HG03060 (cell line): ENCODE data around the gene GRWD1.

Source experiments
- ATAC-seq: cut with Tn5 transposase; IDR thresholded peaks from one replicate; pipeline ENCODE4 v1.9.1; 2021; ENCODE audit warnings: low read depth, moderate number of reproducible peaks; ENCODE audit not compliant: unreplicated experiment

The GRWD1 gene

DNA sequence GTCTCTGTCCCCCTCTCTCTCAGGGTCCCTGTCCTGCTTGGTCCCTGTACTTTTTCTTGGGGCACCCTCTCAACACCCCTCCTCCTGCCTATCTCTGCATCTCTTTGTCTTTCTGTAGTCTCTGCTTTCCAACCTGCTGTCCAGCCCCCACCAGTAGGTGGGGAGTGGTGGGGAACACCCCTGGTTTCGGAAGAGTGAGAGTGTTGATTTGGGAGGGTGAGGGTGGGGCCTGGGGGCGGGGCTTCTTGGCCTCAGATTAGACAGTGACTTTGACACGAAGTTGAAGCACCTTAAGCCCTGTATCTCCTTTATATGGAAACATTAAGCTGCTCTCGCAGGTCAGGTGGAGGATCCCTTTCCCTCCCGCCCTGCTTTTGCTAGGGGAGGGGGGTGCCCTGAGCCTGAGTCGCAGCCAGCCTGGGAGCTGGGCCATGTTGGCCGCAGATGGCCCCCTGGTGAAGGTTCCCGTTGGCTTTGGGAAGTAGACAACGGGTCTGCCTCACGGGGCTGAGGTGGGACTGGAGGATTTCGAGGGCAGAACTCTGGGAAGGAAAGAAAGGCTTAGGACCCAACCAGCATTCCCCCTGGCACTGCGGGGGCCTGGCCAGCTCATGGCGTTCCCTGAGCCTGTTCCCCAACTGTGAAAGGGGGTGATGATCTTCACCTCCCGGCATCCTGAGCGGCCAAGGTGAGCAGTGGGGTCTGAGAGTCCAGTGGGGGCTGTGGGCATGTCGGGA is 9.6 kb downstream of the GRWD1 start, which contains the start of gene KCNJ14:
Gene KCNJ14 (plus strand): TSS at position 404 of the 737 bp plus-strand sequence. CDS start 6,151 bp downstream, outside the sequence.
- no peak for ATAC-seq

DNA sequence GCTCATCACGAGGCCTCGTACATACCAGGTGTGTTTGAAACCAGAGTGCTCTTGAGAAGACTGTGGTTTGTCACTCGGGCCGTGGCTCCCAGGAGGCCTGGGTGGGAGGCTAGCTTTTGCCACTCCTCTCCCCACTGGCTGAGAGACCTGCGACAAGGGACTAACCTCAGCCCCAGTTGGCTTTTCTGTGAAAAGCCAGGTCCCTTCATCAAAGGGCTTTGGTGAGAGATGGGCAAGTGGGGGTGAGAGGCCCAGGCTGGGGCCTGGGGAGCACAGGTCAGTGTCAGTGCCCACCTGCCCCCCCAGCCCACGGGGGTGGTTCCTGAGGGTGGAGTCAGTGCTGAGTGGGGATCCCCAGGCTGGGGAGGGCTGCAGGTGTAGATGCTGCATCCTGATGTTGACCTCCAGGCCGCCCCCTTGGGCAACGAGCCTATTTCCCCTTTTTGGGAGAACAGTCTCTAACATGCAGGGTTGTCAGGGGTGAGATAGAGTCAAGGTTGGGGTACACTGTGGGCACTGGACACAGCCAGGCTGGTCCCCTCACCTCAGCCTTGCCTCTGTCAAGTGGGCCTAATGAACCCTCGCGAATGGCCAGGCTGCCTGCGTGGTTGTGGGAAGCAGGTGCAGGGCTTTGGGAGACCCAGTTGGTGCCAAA is 10.3 kb downstream of the GRWD1 start:
- ATAC-seq: no peak

DNA sequence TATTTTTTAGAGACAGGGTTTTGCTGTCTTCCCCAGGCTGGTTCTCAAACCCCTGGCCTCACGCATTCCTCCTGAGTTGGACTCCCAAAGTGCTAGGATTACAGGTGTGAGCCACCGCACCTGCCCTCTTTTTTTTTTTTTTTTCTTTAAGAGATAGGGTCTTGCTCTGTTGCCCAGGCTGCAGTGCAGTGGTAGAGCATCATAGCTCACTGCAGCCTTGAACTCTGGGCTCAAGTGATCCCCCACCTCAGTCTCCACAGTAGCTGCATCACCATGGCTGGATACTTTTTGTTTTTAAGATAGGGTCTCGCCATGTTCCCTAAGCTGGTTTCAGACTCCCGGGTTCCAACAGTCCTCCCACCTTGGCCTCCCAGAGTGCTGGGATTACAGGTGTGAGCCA is 11.1 kb downstream of the GRWD1 start:
- no peak for ATAC-seq

DNA sequence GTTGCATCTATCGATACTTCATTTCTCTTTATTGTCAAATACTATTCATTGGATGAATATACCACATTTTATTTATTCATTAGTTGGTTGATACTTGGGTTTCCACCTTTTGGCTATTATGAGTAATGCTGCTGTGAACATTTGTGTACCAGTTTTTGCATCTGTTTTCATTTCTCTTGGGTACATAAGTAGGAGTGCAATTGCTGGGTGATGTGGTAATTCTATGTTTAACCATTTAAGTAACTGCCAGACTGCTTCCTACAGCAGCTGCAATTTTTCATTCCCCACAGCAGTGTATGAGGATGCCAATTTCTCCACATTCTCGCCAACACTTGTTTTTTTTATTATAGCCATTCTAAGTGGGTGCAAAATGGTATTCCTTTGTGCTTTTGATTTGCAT is 12.2 kb downstream of the GRWD1 start:
- no peak for ATAC-seq

DNA sequence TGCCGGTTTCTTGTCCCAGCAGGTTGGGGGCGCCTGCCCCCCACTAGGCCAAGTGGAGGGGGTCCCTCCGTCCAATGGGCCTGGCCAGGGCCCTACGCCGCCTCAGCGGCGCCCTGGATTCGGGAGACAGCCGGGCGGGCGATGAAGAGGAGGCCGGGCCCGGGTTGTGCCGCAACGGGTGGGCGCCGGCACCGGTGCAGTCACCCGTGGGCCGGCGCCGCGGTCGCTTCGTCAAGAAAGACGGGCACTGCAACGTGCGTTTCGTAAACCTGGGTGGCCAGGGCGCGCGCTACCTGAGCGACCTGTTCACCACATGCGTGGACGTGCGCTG is 15.8 kb downstream of the GRWD1 start:
- no peak for ATAC-seq

DNA sequence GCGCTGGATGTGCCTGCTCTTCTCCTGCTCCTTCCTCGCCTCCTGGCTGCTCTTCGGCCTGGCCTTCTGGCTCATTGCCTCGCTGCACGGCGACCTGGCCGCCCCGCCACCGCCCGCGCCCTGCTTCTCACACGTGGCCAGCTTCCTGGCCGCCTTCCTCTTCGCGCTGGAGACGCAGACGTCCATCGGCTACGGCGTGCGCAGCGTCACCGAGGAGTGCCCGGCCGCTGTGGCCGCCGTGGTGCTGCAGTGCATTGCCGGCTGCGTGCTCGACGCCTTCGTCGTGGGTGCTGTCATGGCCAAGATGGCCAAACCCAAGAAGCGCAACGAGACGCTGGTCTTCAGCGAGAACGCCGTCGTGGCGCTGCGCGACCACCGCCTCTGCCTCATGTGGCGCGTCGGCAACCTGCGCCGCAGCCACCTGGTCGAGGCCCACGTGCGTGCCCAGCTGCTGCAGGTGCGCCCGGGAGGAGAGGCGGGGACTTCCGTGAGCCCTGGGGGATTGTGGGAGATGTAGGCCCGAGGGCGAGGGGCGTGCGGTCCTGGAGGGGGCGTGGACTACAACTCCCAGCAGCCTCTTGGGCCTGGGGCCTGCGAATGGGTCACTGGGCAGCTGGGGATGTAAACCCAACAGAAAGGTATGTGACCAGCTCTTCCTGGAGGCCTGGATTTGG is 16.3 kb downstream of the GRWD1 start:
- ATAC-seq: no peak

DNA sequence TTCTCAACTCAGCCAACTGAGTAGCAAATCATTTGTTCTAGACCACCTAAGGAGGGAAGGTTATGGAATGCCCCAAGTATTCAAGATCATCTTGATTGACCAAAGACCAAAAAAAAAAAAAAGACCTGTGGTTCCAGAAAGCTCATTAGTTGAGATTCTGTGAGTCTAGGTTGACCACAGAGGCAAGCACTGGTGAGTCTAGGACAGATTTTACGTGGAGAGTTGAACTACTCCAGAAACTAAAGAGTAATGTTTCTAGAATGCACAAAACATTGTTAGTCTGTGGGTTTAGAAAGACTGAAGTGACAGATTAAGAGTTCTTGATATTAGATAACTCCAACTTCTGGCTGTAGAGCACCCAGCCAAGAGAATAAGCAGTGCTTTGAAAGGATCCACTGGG is 19.4 kb downstream of the GRWD1 start:
- no peak for ATAC-seq

DNA sequence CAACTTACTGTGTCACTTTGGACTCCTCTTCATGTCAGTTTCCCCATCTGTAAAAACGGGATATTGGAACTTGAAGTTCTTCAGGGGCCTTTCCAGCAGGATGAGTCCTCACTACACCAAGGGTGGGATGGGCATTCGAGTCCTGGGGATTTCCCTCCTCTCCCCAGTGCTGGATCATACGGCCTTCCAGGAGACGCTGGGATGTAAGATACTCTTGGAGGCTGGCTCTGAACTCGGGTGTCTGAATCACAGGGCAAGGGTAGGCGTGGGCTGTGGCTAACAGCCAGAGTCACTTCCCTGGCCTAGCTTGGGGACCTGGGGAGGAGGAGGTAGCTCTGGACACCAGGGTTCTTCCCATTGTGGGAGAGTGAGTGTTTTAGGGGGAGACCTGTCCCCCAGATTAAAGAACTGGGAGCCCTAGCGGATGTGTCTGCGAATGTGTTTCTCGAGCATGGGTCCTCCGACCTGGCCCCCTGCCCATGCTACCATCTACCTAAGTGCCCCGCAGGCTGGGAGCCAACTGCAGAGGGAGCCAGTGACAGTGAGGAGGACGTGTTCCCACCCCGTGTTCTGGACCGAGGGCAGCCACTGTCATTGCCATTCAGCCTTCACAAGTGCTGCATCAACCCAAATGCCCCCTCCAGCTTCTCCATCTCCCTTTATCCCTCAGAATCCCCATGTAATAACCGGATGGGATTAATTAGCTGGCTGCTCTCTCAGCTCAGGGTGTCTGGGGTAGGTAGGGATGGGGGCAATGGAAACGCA is 21.0 kb downstream of the GRWD1 start:
- no peak for ATAC-seq

DNA sequence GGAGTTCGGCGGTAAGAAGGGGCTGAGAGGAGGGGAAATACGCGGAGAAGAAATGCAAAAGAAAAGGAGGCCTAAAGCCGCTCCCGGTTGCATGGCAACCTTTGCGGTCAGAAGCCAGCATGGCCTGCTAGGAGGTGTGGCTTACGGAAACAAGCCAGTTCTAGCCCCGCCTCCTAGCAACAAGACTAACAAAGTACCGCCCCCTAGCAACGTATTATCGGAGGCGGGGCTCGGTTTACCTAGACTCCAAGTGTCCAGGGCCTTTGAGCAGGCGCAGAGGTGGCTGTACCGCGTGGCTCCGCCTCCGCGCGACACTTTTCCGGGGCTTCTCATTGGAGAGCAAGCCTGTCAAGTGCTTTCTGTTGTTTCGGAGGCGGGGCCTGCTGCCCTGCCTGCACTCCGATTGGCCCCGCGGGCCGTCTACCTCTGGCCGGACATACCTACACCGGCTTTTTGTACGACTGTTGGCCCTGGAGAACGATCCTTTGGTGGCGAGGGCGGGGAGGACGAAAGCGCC is 23.0 kb downstream of the GRWD1 start:
- ATAC-seq: peak; percentile 85

DNA sequence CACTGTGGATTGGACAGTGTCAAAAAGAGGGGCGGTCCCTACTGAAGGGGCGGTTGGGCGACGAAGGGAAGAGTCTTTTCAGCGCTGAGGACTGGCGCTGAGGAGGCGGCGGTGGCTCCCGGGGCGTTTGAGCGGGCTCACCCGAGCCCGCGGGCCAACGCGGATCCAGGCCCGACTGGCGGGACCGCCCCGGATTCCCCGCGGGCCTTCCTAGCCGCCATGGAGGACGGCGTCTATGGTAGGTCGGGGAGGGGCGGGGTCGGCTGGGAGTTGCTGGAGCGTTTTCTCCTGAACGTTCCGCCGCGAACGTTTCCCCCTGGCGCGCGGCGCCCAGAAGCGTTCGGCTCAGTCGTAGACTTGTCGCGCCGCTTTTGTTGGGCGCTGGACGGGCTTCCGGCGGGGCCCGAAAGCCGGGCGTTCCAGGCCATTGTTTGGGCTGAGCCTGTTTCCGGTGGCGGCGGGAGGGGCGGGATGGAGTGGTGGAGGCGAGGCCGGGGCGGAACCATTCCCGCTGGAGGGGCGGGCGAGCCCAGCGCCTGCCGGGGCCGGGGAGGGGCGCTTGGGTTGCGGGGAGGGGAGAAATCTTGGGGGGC is 23.6 kb downstream of the GRWD1 start, which contains the start of gene CYTH2:
Gene CYTH2 (plus strand): TSS at position 81 of the 593 bp plus-strand sequence. CDS start 139 bp downstream, at position 220.
- no peak for ATAC-seq

DNA sequence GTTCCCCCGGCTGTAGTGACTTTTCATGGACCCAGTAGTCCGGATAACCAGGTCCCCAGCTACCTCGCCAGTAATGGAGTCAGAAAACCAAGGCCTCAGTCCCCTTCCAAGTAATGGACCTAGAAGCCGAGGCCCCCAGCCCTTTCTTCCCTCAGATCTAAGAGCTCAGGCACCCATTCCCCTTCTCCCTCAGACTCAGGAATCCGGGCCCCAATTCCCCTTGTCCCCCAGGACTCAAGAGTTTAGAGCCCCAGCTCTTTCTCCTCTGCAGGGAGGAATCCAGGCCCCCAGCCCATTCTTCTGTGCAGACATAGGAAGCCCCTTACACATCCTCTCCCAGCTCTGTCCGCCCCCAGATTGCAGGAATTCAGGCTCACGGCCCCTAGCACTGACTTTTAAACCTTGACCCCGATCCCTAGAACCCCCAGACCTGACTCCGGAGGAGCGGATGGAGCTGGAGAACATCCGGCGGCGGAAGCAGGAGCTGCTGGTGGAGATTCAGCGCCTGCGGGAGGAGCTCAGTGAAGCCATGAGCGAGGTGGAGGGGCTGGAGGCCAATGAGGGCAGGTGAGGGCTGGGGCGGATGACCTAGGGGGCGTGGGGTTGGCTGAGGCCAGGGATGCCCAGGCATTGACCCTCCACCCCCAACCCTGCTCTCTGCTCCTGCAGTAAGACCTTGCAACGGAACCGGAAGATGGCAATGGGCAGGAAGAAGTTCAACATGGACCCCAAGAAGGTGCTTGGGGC is 24.3 kb downstream of the GRWD1 start:
- no peak for ATAC-seq

DNA sequence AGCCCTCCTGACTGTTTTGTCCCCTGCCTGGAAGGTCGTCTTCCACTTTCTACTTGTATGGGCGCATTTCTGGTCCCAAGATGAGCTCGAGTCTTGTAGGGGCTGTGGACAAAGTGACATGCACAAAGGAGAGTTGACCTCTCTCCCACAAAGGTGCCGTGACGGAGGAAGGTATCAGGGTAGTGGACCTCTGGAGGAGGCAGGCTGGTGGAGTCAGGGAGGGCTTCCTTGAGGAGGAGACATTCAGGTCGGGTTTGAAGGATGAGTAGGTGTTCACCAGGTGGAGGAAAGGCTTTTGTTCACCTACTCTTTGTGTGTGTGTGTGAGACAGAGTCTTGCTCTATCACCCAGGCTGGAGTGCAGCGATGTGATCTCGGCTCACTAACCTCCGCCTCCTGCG is 25.1 kb downstream of the GRWD1 start:
- no peak for ATAC-seq

DNA sequence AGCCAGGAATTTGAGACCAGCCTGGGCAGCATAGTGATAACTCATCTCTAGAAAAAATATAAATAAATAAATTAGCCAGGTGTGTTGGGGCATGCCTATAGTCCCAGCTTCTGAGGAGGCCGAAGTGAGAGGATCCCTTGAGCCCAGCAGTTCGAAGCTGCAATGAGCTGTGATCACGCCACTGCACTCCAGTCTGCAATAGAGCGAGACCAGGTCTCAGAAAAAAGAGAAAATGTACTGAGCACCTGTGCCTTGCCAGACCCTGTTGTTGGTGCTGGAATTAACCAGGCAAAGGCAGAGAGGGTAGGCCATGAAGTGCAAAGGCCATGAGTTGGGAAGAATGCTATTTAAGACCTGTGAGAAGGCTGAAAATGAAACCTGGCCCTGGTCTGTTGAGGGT is 26.1 kb downstream of the GRWD1 start:
- no peak for ATAC-seq

DNA sequence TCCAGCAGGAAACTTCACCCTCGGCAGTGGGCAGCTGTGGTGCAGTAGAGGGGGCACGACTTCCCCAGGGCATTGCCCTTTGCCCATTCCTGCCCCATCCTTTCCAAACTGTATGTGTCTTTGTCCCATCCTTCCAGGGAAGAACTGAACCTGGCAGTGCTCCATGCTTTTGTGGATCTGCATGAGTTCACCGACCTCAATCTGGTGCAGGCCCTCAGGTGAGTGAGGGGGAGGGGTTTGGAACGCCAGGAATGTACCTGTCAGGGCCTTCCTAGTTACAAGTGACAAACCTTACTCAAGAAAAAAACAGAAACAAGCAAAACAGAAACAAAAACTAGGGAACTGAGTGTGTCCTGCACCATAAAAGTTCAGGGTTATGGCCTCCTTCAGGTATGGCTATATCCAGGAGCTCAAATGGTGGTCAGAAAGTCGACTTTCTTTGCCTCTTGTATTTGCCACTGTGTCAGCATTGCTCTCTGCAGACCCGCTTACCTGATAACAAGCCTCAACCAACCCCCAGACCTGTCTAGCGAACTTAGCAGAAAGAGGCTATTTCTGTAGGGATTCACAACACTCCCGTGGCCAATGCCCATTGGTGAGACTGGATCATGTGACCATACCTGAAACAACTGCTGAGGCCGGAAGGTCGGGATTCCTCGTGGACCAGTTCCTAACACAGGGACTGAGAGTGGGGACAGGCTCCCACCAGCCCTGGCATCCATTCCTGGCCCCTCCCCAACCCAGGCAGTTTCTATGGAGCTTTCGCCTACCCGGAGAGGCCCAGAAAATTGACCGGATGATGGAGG is 27.6 kb downstream of the GRWD1 start:
- no peak for ATAC-seq

DNA sequence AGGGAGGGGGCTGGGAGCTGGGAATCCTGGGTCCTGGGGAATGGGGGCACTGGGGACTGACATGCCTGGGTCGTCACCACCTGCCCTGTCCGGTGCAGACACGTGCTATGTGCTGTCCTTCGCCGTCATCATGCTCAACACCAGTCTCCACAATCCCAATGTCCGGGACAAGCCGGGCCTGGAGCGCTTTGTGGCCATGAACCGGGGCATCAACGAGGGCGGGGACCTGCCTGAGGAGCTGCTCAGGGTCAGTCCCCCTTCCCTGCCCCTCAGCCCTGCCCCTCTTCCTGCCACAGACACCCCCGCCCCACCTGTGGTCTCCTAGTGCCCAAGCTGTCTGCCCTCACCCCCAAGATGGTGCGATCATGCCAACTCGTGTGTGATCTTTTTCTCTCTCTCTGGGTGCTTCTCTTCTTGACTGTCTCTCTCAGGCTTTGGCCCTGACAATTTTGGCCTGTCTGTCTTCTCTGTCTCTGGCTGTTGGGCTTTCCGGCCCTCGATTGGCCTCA is 28.4 kb downstream of the GRWD1 start:
- ATAC-seq: no peak

DNA sequence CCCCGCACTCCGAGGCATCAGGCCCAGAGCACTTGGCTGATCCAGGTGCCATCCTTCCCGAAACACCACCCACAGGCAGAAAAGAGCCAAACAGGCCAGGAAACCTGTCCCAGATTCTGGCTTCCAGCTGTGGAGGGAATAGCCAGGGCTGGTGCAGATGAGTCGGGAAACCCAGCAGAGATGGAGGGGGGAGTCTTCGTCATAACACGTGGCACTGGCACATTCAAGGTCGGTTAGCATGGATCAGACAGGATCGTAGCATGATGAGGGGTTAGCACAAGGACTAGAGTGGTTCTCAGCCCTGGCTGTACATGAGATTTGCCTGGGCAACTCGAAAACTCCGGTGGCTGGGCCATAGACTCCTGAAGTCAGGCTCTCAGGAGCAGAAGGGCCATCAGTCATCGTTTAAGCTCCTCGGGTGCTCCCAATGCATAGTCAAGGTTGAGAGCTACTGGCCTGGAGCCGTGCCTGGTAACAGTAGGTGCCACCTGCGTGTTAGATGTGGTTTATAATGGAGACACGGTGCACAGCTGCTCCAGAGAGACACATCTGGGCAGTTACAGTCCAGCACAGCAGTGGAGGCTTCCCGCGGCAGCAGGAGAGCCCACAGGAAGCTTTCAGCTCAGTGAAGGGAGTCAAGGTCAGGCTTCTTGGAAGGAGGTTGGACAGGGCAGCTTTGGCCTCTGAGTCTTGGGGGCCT is 29.7 kb downstream of the GRWD1 start:
- no peak for ATAC-seq

DNA sequence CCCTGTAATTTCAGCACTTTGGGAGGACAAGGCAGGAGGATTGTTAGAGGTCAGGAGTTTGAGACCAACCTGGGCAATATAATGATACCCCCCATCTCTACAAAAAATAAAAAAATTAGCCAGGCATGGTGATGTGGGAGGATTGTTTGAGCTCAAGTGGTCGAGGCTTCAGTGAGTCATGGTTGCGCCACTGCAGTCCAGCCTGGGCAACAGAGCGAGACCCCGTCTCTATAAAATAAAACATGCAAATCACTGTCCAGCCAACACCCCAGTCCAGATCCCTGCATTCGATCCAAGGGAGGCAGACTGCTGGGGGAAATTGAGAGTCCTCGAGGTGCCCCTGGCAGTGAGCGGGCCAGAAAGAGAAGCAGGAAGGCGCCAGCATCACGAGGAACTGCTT is 30.4 kb downstream of the GRWD1 start:
- ATAC-seq: no peak

DNA sequence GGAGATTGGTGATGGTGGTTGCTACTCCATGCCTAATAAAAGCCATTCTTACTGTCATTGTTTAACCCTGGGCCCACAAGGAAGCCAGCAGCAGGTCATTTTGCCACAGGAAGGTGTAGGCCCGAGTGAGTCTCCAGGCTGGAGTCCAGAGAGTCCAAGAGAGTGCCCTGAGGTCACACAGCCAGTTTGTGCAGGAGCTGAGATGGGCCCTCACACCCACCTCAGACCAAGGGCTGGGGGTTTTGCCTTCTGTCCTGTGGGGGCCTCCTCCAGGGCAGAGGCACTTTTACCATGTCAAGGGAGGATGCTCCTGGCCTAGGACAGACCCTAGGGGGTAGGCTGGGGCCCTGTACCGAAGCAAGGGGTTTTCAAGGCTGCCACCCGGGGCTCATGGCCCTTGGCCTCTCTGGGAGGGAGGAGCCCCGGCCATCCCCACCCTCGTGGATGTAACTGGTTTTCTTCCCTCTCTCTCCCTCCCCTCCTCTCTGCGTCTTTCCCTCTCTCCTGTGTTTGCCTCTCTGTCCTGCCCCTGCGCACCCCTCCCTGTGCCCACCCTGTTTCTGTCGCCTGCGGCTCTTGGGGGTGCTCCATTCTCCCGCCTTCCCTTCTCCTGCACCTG is 31.4 kb downstream of the GRWD1 start:
- no peak for ATAC-seq
